D721Med (cell line): ENCODE results near the gene SLC29A3.
A peak's percentile ranks its signal among the peaks of the same experiment; 100 is the strongest.

Source experiments
- DNase-seq: peaks from one replicate; pipeline ENCODE4 v3.0.0; 2011; ENCODE audit warnings: low spot score; ENCODE audit not compliant: insufficient read length
- FAIRE-seq: peaks from 2 replicates; lab custom pipeline; 2011; peaks lifted over from hg19 to GRCh38; lab: Jason Lieb, UNC
- CTCF ChIP-seq: IDR thresholded peaks from 2 replicates; pipeline ENCODE4 v1.5.1; 2012; ENCODE audit warnings: mild to moderate bottlenecking, control low read depth; ENCODE audit not compliant: insufficient read depth; ENCODE audit errors: missing control alignments

The SLC29A3 gene

GRCh38 chr10:71362141-71362540 is 43.1 kb downstream of the SLC29A3 start:
- no peak for FAIRE-seq
- no peak for TF ChIP-seq CTCF
- no peak for DNase-seq

GRCh38 chr10:71363936-71364335 is 44.9 kb downstream of the SLC29A3 start:
- FAIRE-seq: no peak
- TF ChIP-seq CTCF: no peak
- DNase-seq: no peak

- no peak for FAIRE-seq
- no peak for DNase-seq
- no peak for TF ChIP-seq CTCF
Measured at GRCh38 chr10:71365366-71365765, 46.3 kb downstream of the SLC29A3 start.

GRCh38 chr10:71366690-71367089 is 47.6 kb downstream of the SLC29A3 start:
- DNase-seq (no peak), FAIRE-seq (no peak)
- no peak for TF ChIP-seq CTCF

GRCh38 chr10:71367271-71367670 is 48.2 kb downstream of the SLC29A3 start:
- DNase-seq (peak; percentile 50), FAIRE-seq (no peak)
- no peak for TF ChIP-seq CTCF

- FAIRE-seq (no peak), DNase-seq (no peak)
- no peak for TF ChIP-seq CTCF
Measured at GRCh38 chr10:71368176-71368575, 49.1 kb downstream of the SLC29A3 start.

- no peak for DNase-seq
- no peak for TF ChIP-seq CTCF
- FAIRE-seq: no peak
Measured at GRCh38 chr10:71368643-71369042, 49.6 kb downstream of the SLC29A3 start.
